GM18520 (cell line): ENCODE measurements around the gene CLEC7A.

Source experiments
- ATAC-seq: cut with Tn5 transposase; IDR thresholded peaks from one replicate; pipeline ENCODE4 v1.9.1; 2021; ENCODE audit not compliant: unreplicated experiment

The CLEC7A gene

DNA sequence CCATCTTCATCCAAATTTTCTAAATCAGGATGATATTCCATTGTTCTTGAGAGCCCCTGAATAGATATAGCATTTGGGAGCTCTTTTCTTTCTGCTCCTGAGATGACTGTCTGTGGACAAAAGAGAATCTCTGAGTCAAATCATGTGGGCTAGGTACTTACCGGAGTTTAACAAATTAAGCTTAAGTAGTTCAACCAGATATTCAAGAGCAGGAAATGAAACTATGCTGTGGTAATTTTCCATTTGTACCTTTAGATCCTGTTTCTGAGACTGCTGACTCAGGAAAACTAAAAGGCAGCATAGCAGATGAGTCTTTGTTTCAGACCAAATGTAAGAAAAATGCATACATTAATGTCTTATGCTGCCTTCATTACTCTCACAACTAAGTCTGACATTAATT, at the start of gene CLEC7A:
TSS of gene CLEC7A (minus strand) at position 158 of the 400 bp plus-strand sequence. CDS start at position 41, 117 bp downstream.
- ATAC-seq, result peak; percentile 87

- ATAC-seq, result no peak
Measured at GRCh38 chr12:10179776-10180181, 49.8 kb upstream of the CLEC7A start.

DNA sequence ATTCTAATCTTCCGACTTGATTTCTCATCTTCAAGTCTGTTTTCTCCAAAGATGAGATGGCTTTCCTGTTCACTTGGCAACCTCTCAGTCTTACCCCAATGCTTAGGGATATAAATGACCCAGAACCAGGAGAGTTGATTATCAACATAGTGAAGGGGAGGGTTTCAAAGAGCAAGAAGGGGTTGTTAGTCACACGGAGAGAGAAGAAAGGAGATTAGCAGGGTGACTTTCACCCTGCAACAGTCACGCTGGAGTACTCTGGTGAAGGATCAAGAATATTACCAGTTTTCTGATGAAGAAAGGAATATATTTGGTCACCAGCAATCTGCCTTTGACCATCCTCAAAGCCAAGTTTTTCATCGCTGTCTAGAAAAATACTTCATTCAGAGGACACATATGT, 48.8 kb upstream of the CLEC7A start, which contains the start of gene TMEM52B:
TSS of gene TMEM52B (plus strand) at position 212 of the 400 bp plus-strand sequence. CDS start 543 bp downstream, outside the sequence.
- ATAC-seq, result no peak

- ATAC-seq, result no peak
Measured at GRCh38 chr12:10175846-10176636, 46.0 kb upstream of the CLEC7A start.

DNA sequence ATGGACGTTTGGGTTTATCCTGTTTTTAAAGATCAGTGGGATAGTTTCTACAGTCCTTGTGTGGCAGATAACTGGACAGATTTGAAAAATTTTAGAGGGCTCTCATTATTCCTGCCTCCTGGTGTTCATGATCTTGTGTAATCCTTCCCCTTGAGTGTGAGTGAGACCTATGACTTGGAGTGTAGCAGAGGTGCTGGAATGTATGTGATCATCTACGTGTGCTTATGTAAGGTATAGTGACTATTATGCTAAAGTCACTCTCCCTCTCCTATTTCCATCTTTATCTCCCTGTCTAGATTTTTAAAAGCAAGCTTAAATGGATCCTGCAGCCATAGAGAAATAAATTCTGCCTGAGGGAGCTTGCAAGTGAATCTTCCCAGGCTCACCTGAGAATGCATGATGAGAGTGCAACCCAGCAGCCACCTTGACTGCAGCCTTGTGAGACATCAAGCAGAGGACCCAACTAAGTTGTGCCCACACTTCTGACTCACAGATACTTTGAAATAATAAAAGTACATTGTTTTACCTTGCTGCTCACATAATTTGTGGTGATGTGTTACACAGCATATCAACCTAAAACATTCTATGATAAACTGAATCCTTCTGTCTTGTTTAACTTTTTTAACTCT, 45.1 kb upstream of the CLEC7A start:
- no peak for ATAC-seq

- no peak for ATAC-seq
Measured at GRCh38 chr12:10171973-10172728, 42.2 kb upstream of the CLEC7A start, which contains the start of gene OLR1. Gene OLR1 (minus strand): TSS chr12:10172132. CDS start chr12:10172077, 55 bp downstream.

DNA sequence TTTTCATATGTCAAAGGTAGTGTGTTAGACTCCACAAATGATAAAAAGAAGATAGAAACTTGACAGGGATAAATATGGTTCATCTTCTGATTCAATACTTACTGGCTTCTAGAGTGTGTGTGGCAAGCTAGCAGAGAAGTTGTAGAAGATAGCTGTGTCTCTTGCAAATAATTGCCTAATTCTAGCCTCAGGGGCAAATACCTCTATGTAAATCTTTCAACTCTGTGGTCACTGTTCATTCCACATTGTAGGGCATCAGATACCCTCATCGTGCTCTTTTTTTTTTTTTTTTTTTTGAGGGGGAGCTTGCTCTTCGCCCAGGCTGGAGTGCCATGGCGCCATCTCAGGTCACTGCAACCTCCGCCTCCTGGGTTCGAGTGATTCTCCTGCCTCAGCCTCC, 40.2 kb upstream of the CLEC7A start:
- no peak for ATAC-seq

- ATAC-seq, result no peak
Measured at GRCh38 chr12:10169104-10169503, 39.1 kb upstream of the CLEC7A start.

GRCh38 chr12:10167599-10167998, 37.6 kb upstream of the CLEC7A start:
- ATAC-seq, result no peak

- no peak for ATAC-seq
Measured at GRCh38 chr12:10165421-10165820, 35.4 kb upstream of the CLEC7A start.

GRCh38 chr12:10163084-10163483, 33.1 kb upstream of the CLEC7A start:
- ATAC-seq, result no peak

- no peak for ATAC-seq
Measured at GRCh38 chr12:10160617-10161385, 30.8 kb upstream of the CLEC7A start.

DNA sequence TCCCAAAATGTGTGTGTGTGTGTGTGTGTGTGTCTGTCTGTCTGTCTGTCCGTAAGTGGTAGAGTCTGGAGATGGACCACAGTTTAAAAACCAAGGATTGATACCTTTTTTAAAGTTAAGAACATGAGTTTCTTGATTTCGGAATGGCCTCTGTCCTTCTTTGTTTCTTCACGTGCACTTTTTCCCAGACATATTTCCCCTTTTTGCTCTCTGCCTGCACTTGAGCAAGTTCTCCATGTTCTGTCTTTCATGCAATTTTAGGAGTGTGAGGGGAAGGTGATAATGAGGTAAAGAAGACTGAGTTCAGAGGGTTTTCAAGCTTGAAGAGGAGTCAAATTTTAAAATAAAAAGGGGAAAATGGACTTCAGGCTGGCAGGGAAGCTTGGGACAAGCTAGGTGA, 29.3 kb upstream of the CLEC7A start:
- ATAC-seq, result no peak

- ATAC-seq, result no peak
Measured at GRCh38 chr12:10158406-10158805, 28.4 kb upstream of the CLEC7A start.

- ATAC-seq, result no peak
Measured at GRCh38 chr12:10155966-10156365, 26.0 kb upstream of the CLEC7A start.

DNA sequence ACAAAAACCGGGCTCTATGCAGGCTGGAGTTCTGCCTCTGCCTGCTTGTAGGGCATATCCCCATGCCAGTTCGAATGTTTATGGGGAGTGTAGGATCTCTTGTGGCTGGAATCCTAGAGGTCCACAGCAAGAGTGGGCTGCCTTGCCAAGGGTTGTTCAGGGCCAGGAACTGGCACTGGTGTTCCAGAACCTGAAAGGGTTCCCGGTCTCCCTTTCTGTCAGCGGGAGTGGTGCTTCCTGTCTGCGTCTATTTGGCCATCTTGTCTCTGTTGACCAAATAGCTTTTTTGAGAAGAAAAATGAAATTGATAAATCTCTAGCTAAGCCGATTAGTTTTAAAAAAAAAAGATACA, 24.1 kb upstream of the CLEC7A start:
- no peak for ATAC-seq

- no peak for ATAC-seq
Measured at GRCh38 chr12:10153271-10154144, 23.5 kb upstream of the CLEC7A start.

- no peak for ATAC-seq
Measured at GRCh38 chr12:10151621-10152020, 21.6 kb upstream of the CLEC7A start.

GRCh38 chr12:10147714-10148403, 17.9 kb upstream of the CLEC7A start:
- ATAC-seq, result peak; percentile 68
